DMS153 (cell line): Measurements from ENCODE around the gene CTIF.

Source experiments
- DNase-seq: peaks from one replicate; lab custom pipeline; 2025; lab: John Stamatoyannopoulos, UW

Gene CTIF

GRCh38 chr18:48819781-48820482, 281.1 kb downstream of the CTIF start:
- DNase-seq, result no peak

GRCh38 chr18:48820483-48821250, 281.8 kb downstream of the CTIF start:
- no peak for DNase-seq

- DNase-seq, result no peak
Observed at GRCh38 chr18:48821251-48821590, 282.4 kb downstream of the CTIF start.

- no peak for DNase-seq
Observed at GRCh38 chr18:48821845-48822244, 283.0 kb downstream of the CTIF start.

GRCh38 chr18:48824231-48824970, 285.6 kb downstream of the CTIF start:
- DNase-seq, result no peak

GRCh38 chr18:48825101-48825745, 286.4 kb downstream of the CTIF start:
- DNase-seq, result no peak

GRCh38 chr18:48826271-48826670, 287.4 kb downstream of the CTIF start:
- DNase-seq, result no peak

- DNase-seq, result no peak
Observed at GRCh38 chr18:48826806-48827205, 288.0 kb downstream of the CTIF start.

- no peak for DNase-seq
Observed at GRCh38 chr18:48827291-48828193, 288.7 kb downstream of the CTIF start.

GRCh38 chr18:48828194-48828545, 289.3 kb downstream of the CTIF start:
- DNase-seq, result no peak

- no peak for DNase-seq
Observed at GRCh38 chr18:48828691-48829442, 290.0 kb downstream of the CTIF start.

- no peak for DNase-seq
Observed at GRCh38 chr18:48829443-48830149, 290.8 kb downstream of the CTIF start.

GRCh38 chr18:48831113-48831759, 292.4 kb downstream of the CTIF start:
- DNase-seq, result no peak

GRCh38 chr18:48831802-48832201, 293.0 kb downstream of the CTIF start:
- no peak for DNase-seq

GRCh38 chr18:48832938-48833700, 294.3 kb downstream of the CTIF start:
- DNase-seq, result peak; percentile 43

- DNase-seq, result no peak
Observed at GRCh38 chr18:48833701-48834412, 295.0 kb downstream of the CTIF start.

GRCh38 chr18:48834413-48835031, 295.7 kb downstream of the CTIF start:
- no peak for DNase-seq

- DNase-seq, result no peak
Observed at GRCh38 chr18:48835119-48835518, 296.3 kb downstream of the CTIF start.
